ENCODE data around the gene SIGLEC9.
"Not testable (repeated sequence)": the region's sequence is repeated elsewhere in the genome, so short reads cannot be mapped to it uniquely, and the experiment has no call there.

The SIGLEC9 gene

DNA sequence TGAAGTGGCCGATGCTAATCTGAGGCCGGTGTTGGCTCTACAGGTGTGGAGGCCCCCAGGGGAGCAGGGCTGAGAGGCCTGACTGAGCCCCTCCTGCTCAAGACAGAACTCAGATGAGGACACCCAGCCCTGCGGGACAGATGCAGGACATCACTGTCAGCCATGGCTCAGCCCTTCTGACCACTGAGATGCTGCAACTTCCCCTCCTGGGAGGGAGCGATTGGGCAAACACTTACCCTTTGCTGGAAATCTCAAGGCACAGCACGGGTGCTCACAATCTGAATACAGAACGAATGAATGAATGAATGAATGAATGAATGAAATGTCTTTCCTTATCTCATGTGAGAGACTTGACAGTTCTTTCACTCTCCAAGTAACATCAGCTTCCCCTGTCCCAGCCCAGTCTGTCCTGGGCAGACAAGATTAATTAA lies 13.9 kb downstream of the SIGLEC9 start:
- Histone ChIP-seq H3K27me3 (ENCODE audit: control insufficient read depth, insufficient read depth, low read length) (no peaks in the 10 kb centered on the region), H3K36me3 (ENCODE audit: insufficient read depth, low read length) (no peaks in the 10 kb centered on the region), H3K9ac (ENCODE audit: low read depth, low read length) (no peak overlapping the region), H3K4me3 (ENCODE audit: low read length) (no peak overlapping the region), H3K4me2 (ENCODE audit: low read length) (no peak overlapping the region), H3K9me3 (replicated peaks; ENCODE audit: low read length) (peaks cover 2% of the 10 kb centered on the region), H3K4me1 (ENCODE audit: control insufficient read depth, insufficient read depth, low read length) (no peaks in the 10 kb centered on the region)

GRCh38 chr19:51139299-51140014 lies 14.8 kb downstream of the SIGLEC9 start:
- no peaks in the 10 kb centered on the region for H3K27me3 ChIP-seq (ENCODE audit: control insufficient read depth, insufficient read depth, low read length)
- H3K9me3 ChIP-seq (replicated peaks; ENCODE audit: low read length), result peaks cover 2% of the 10 kb centered on the region
- H3K4me3 ChIP-seq (ENCODE audit: low read length), result no peak overlapping the region
- no peaks in the 10 kb centered on the region for H3K36me3 ChIP-seq (ENCODE audit: insufficient read depth, low read length)
- no peak overlapping the region for H3K9ac ChIP-seq (ENCODE audit: low read depth, low read length)
- H3K4me1 ChIP-seq (ENCODE audit: control insufficient read depth, insufficient read depth, low read length), result no peaks in the 10 kb centered on the region
- no peak overlapping the region for H3K4me2 ChIP-seq (ENCODE audit: low read length)

- H3K4me2 ChIP-seq (ENCODE audit: low read length), result no peak overlapping the region
- H3K9ac ChIP-seq (ENCODE audit: low read depth, low read length), result no peak overlapping the region
- H3K27me3 ChIP-seq (ENCODE audit: control insufficient read depth, insufficient read depth, low read length), result no peaks in the 10 kb centered on the region
- no peaks in the 10 kb centered on the region for H3K36me3 ChIP-seq (ENCODE audit: insufficient read depth, low read length)
- no peaks in the 10 kb centered on the region for H3K4me1 ChIP-seq (ENCODE audit: control insufficient read depth, insufficient read depth, low read length)
- no peak overlapping the region for H3K4me3 ChIP-seq (ENCODE audit: low read length)
- peaks cover 5% of the 10 kb centered on the region for H3K9me3 ChIP-seq (replicated peaks; ENCODE audit: low read length)
Observed at GRCh38 chr19:51140441-51140840, 15.7 kb downstream of the SIGLEC9 start.

GRCh38 chr19:51141181-51141580 lies 16.5 kb downstream of the SIGLEC9 start:
- Histone ChIP-seq H3K9ac (ENCODE audit: low read depth, low read length) (no peak overlapping the region), H3K4me1 (ENCODE audit: control insufficient read depth, insufficient read depth, low read length) (no peaks in the 10 kb centered on the region), H3K27me3 (ENCODE audit: control insufficient read depth, insufficient read depth, low read length) (no peaks in the 10 kb centered on the region), H3K4me3 (ENCODE audit: low read length) (no peak overlapping the region), H3K4me2 (ENCODE audit: low read length) (no peak overlapping the region), H3K36me3 (ENCODE audit: insufficient read depth, low read length) (no peaks in the 10 kb centered on the region), H3K9me3 (replicated peaks; ENCODE audit: low read length) (peaks cover 5% of the 10 kb centered on the region)

GRCh38 chr19:51142119-51142518 lies 17.4 kb downstream of the SIGLEC9 start, which contains the start of gene SIGLEC7:
Gene SIGLEC7, plus strand, starts transcription at chr19:51142301. Its CDS starts 69 bp downstream, at chr19:51142370.
- Histone ChIP-seq H3K9ac (ENCODE audit: low read depth, low read length) (no peak within 1 kb of the TSS), H3K4me2 (ENCODE audit: low read length) (no peak within 1 kb of the TSS), H3K9me3 (replicated peaks; ENCODE audit: low read length) (peaks cover 5% of the 10 kb centered on the region), H3K4me3 (ENCODE audit: low read length) (no peak within 1 kb of the TSS), H3K27me3 (ENCODE audit: control insufficient read depth, insufficient read depth, low read length) (no peaks in the 10 kb centered on the region), H3K36me3 (ENCODE audit: insufficient read depth, low read length) (no peaks in the 10 kb centered on the region), H3K4me1 (ENCODE audit: control insufficient read depth, insufficient read depth, low read length) (no peaks in the 10 kb centered on the region)

- H3K36me3 ChIP-seq (ENCODE audit: insufficient read depth, low read length); H3K9me3 ChIP-seq (replicated peaks; ENCODE audit: low read length); H3K27me3 ChIP-seq (ENCODE audit: control insufficient read depth, insufficient read depth, low read length); H3K4me2 ChIP-seq (ENCODE audit: low read length); H3K4me1 ChIP-seq (ENCODE audit: control insufficient read depth, insufficient read depth, low read length); H3K4me3 ChIP-seq (ENCODE audit: low read length); H3K9ac ChIP-seq (ENCODE audit: low read depth, low read length): not testable (repeated sequence)
Observed at GRCh38 chr19:51142809-51143475, 18.2 kb downstream of the SIGLEC9 start.

DNA sequence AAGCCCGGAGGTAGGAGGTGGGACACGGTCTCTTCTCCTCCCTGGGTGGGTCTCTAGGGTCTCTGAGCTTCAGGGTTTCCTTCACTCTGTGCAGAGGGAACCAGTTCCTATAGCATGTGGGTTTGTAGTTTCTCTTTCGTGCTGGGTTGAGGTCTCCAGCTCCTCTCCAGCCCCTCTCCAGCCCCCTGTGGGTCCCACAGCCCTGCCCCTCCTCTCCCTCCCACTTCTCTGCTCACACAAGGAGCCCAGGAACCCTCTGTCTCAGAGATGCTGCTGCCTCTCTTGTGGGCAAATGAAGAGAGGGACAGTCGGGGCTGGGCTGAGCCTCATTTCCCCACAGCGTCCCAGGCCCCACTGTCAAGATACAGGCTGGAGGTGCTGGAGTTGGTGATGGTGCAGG lies 18.8 kb downstream of the SIGLEC9 start:
- no peaks in the 10 kb centered on the region for H3K36me3 ChIP-seq (ENCODE audit: insufficient read depth, low read length)
- no peaks in the 10 kb centered on the region for H3K27me3 ChIP-seq (ENCODE audit: control insufficient read depth, insufficient read depth, low read length)
- no peaks in the 10 kb centered on the region for H3K4me1 ChIP-seq (ENCODE audit: control insufficient read depth, insufficient read depth, low read length)
- no peak overlapping the region for H3K4me3 ChIP-seq (ENCODE audit: low read length)
- no peak overlapping the region for H3K4me2 ChIP-seq (ENCODE audit: low read length)
- no peak overlapping the region for H3K9ac ChIP-seq (ENCODE audit: low read depth, low read length)
- H3K9me3 ChIP-seq (replicated peaks; ENCODE audit: low read length), result peaks cover 7% of the 10 kb centered on the region

- Histone ChIP-seq H3K36me3 (ENCODE audit: insufficient read depth, low read length) (no peaks in the 10 kb centered on the region), H3K4me1 (ENCODE audit: control insufficient read depth, insufficient read depth, low read length) (no peaks in the 10 kb centered on the region), H3K9me3 (replicated peaks; ENCODE audit: low read length) (peaks cover 7% of the 10 kb centered on the region), H3K4me3 (ENCODE audit: low read length) (no peak overlapping the region), H3K27me3 (ENCODE audit: control insufficient read depth, insufficient read depth, low read length) (no peaks in the 10 kb centered on the region), H3K4me2 (ENCODE audit: low read length) (no peak overlapping the region), H3K9ac (ENCODE audit: low read depth, low read length) (no peak overlapping the region)
Observed at GRCh38 chr19:51144482-51145045, 19.9 kb downstream of the SIGLEC9 start.

- H3K9me3 ChIP-seq (replicated peaks; ENCODE audit: low read length), result peaks cover 7% of the 10 kb centered on the region
- no peaks in the 10 kb centered on the region for H3K36me3 ChIP-seq (ENCODE audit: insufficient read depth, low read length)
- no peak overlapping the region for H3K9ac ChIP-seq (ENCODE audit: low read depth, low read length)
- no peaks in the 10 kb centered on the region for H3K4me1 ChIP-seq (ENCODE audit: control insufficient read depth, insufficient read depth, low read length)
- no peak overlapping the region for H3K4me2 ChIP-seq (ENCODE audit: low read length)
- no peak overlapping the region for H3K4me3 ChIP-seq (ENCODE audit: low read length)
- no peaks in the 10 kb centered on the region for H3K27me3 ChIP-seq (ENCODE audit: control insufficient read depth, insufficient read depth, low read length)
Observed at GRCh38 chr19:51145916-51146493, 21.3 kb downstream of the SIGLEC9 start.

DNA sequence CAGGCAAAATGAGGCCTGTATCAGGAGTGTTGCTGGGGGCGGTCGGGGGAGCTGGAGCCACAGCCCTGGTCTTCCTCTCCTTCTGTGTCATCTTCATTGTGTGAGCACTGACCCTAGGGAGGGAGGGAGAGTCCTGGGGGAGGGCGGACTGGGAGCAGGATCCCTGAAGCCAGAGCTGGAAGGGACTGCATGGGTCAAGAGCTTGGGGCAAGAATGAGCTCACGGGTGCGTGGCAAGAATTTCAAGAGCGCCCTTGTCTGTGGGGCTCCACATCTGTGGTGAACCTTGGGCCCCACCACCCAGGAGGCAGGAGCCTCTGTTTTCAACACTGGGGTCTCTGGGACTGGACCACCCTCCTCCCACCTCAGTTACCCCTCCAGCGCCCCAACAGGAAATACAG lies 22.0 kb downstream of the SIGLEC9 start:
- Histone ChIP-seq H3K9me3 (replicated peaks; ENCODE audit: low read length) (peaks cover 7% of the 10 kb centered on the region), H3K4me2 (ENCODE audit: low read length) (no peak overlapping the region), H3K4me3 (ENCODE audit: low read length) (no peak overlapping the region), H3K9ac (ENCODE audit: low read depth, low read length) (no peak overlapping the region), H3K36me3 (ENCODE audit: insufficient read depth, low read length) (no peaks in the 10 kb centered on the region), H3K27me3 (ENCODE audit: control insufficient read depth, insufficient read depth, low read length) (no peaks in the 10 kb centered on the region), H3K4me1 (ENCODE audit: control insufficient read depth, insufficient read depth, low read length) (no peaks in the 10 kb centered on the region)

GRCh38 chr19:51147663-51148062 lies 23.0 kb downstream of the SIGLEC9 start:
- Histone ChIP-seq H3K4me1 (ENCODE audit: control insufficient read depth, insufficient read depth, low read length) (no peaks in the 10 kb centered on the region), H3K27me3 (ENCODE audit: control insufficient read depth, insufficient read depth, low read length) (no peaks in the 10 kb centered on the region)

More at GRCh38 chr19:51147663-51148062, 23.0 kb downstream of the SIGLEC9 start:
- Histone ChIP-seq H3K4me3 (ENCODE audit: low read length) (no peak overlapping the region), H3K4me2 (ENCODE audit: low read length) (no peak overlapping the region), H3K9me3 (replicated peaks; ENCODE audit: low read length) (peaks cover 7% of the 10 kb centered on the region), H3K36me3 (ENCODE audit: insufficient read depth, low read length) (no peaks in the 10 kb centered on the region), H3K9ac (ENCODE audit: low read depth, low read length) (no peak overlapping the region)
